Neural crest cell (in vitro differentiated cells): ENCODE measurements around the gene DHX57. TPM values are rescaled to one million over a fixed set of nuclear protein-coding genes. Genes with fewer than 3 reads are reported as not detected.

Source experiments
- DNase-seq: peaks from one replicate; pipeline ENCODE4 v3.0.0; 2021; ENCODE audit warnings: low read depth, mixed read lengths, low spot score
- H3K27ac Mint-ChIP-seq: one replicate; pipeline ENCODE4 v1.8.0; 2021; ENCODE audit warnings: mild to moderate bottlenecking, mixed read lengths; ENCODE audit not compliant: unreplicated experiment
- H3K27me3 Mint-ChIP-seq: 2 replicates; pipeline ENCODE4 v1.8.0; 2021; ENCODE audit warnings: low read depth, mild to moderate bottlenecking, mixed read lengths
- H3K36me3 Mint-ChIP-seq: 2 replicates; pipeline ENCODE4 v1.8.0; 2021; ENCODE audit warnings: low read depth, mild to moderate bottlenecking, mixed read lengths
- H3K4me1 Mint-ChIP-seq: 2 replicates; pipeline ENCODE4 v1.8.0; 2021; ENCODE audit warnings: mixed read lengths
- H3K4me3 Mint-ChIP-seq: one replicate; pipeline ENCODE4 v1.8.0; 2021; ENCODE audit warnings: mild to moderate bottlenecking, mixed read lengths
- H3K9me3 Mint-ChIP-seq: 2 replicates; pipeline ENCODE4 v1.8.0; 2021; ENCODE audit warnings: mixed read lengths
- CTCF ChIP-seq: fragments of 200-600 bp; sonication (generic); conservative IDR thresholded peaks from 2 replicates; pipeline ENCODE4 v1.5.0; 2021; ENCODE audit warnings: antibody characterized with exemption, mild to moderate bottlenecking
- total RNA-seq: library from RNA; stranded (reverse); gene quantifications from 2 replicates; pipeline ENCODE4 v1.2.1, GENCODE V29; 2021

Gene DHX57
- total RNA-seq, 1 donor from 2014 or later, result 39.5 TPM

DNA sequence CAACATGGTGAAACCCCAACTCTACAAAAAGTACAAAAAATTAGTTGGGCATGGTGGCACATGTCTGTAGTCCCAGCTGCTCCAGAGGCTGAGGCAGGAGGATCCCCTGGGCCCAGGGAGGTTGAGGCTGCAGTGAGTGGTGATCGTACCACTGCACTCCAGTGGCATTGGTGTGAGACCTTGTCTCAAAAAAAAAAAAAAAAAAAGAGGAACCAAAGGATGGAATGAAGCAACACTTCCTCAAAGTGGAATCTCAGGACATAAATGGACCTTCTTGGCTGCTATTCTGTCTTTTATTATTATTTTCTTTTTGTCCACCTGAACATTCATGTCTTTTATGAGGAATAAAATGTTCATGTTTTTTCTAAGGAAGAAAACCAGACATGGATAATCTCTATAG is 84.0 kb downstream of the DHX57 start:
- Mint-ChIP-seq H3K27me3 (no peaks in the 10 kb centered on the region), H3K4me1 (peaks cover 5% of the 10 kb centered on the region)
- DNase-seq, result no peak

GRCh38 chr2:38789691-38790090 is 86.0 kb downstream of the DHX57 start:
- Mint-ChIP-seq H3K36me3 (no peaks in the 10 kb centered on the region), H3K4me1 (peaks cover 9% of the 10 kb centered on the region), H3K4me3 (no peak overlapping the region), H3K27me3 (no peaks in the 10 kb centered on the region), H3K9me3 (no peaks in the 10 kb centered on the region), H3K27ac (no peak overlapping the region)
- no peak for TF ChIP-seq CTCF
- DNase-seq, result no peak

More for the DNA sequence above, 84.0 kb downstream of the DHX57 start:
- no peak for TF ChIP-seq CTCF
- H3K27ac Mint-ChIP-seq, result no peak overlapping the region
- no peaks in the 10 kb centered on the region for H3K36me3 Mint-ChIP-seq
- H3K4me3 Mint-ChIP-seq, result no peak overlapping the region
- no peaks in the 10 kb centered on the region for H3K9me3 Mint-ChIP-seq

GRCh38 chr2:38788306-38788705 is 87.4 kb downstream of the DHX57 start:
- Mint-ChIP-seq H3K4me3 (no peak overlapping the region), H3K4me1 (peaks cover 11% of the 10 kb centered on the region), H3K27ac (no peak overlapping the region), H3K27me3 (no peaks in the 10 kb centered on the region), H3K9me3 (no peaks in the 10 kb centered on the region), H3K36me3 (no peaks in the 10 kb centered on the region)
- no peak for DNase-seq
- no peak for TF ChIP-seq CTCF

DNA sequence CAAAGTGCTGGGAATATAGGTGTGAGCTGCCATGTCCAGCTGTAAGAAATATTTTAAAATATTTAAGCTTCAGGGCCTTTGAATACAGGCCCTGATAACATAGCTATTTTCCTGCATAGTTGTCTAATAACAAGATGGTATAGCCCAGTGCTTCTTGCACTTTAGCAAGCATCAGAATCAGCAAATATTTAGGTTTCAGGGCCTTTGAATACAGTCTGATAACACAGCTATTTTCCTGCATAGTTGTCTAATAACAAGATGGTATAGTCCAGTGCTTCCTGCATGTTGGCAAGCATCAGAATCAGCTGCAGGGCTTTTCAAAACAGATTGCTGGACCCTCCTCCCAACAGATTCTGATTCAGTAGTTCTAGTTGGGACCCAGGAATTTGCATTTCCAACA is 92.1 kb downstream of the DHX57 start:
- peaks cover 13% of the 10 kb centered on the region for H3K4me1 Mint-ChIP-seq
- DNase-seq, result no peak
- no peak overlapping the region for H3K27ac Mint-ChIP-seq
- no peak overlapping the region for H3K4me3 Mint-ChIP-seq
- H3K9me3 Mint-ChIP-seq, result no peaks in the 10 kb centered on the region
- no peak for TF ChIP-seq CTCF
- H3K36me3 Mint-ChIP-seq, result peaks cover 2% of the 10 kb centered on the region
- no peaks in the 10 kb centered on the region for H3K27me3 Mint-ChIP-seq

DNA sequence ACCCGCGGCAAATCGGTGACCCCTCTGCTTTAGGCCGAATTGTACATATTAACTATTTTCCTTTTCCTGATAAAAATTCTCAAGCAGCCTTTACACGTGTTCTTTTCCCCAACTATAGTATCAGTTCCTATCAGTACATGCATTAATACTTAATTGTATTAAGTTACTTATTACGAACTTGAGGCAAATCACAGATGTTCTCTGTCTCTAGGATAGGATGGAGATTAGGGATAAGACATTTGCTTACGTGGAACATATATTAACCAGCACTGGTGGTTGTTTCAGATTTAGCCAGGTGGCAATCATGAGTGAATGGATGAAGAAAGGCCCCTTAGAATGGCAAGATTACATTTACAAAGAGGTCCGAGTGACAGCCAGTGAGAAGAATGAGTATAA is 97.0 kb downstream of the DHX57 start:
- Mint-ChIP-seq H3K4me1 (peaks cover 12% of the 10 kb centered on the region), H3K9me3 (no peaks in the 10 kb centered on the region), H3K27me3 (peaks cover 25% of the 10 kb centered on the region), H3K27ac (peak overlapping the region; percentile 92), H3K36me3 (peaks cover 2% of the 10 kb centered on the region), H3K4me3 (peak overlapping the region; percentile 96)
- TF ChIP-seq CTCF, result no peak
- no peak for DNase-seq

DNA sequence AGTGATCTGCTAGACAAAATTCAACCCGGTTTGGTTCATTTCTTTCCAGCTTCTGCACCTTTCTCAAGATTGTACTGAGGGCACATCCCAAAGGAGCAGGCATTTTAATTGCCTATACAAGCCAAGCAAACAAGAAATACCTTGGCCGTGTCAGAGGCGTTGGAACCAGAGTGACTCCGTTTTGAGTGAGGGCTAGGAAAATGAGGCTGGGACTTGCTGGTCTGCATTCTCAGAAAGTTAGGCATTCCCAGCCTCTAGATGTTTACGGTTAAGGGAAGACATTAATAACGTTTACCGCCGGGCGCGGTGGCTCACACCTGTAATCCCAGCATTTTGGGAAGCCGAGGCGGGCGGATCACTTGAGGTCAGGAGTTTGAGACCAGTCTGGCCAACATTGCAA is 99.2 kb downstream of the DHX57 start:
- Mint-ChIP-seq H3K27me3 (peaks cover 25% of the 10 kb centered on the region), H3K9me3 (no peaks in the 10 kb centered on the region), H3K27ac (no peak overlapping the region), H3K4me3 (peak overlapping the region; percentile 80), H3K36me3 (no peaks in the 10 kb centered on the region), H3K4me1 (peaks cover 12% of the 10 kb centered on the region)
- no peak for DNase-seq
- no peak for TF ChIP-seq CTCF
